ENCODE measurements around the gene RAB4A. TPM values are rescaled to one million over a fixed set of nuclear protein-coding genes. Genes with fewer than 3 reads are reported as not detected.

The RAB4A gene
- total and polyA plus RNA-seq, 9 of the 15 experiments (the other 6 are each of a cell fraction or from before 2014, with no cell fraction given), result 8.3 to 61.0 (median 26.7) TPM

DNA sequence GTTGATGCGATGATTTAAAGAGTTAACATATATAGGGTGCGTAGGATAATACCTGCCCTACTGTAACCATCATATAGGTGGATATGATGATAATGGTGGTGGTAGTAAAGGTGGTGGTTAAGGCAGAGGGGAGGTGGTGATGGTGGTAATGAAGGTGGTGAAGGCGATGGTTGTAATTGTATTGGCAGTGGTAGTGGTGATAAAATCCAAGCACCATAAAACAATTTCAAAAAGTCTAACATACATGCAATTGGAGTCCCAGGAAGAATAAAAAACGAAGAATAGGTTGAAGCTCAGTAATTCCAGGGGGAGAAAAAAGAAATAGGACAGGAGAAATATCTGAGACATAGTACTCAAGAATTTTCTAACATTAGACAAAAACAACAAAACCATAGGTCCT, 27.3 kb upstream of the RAB4A start (continued):
- no peak for TF ChIP-seq ETV6 (IDR thresholded peaks at IDR 0.05; ENCODE audit: borderline replicate concordance in 1 of 2, low read depth in 2 of 2, low read length in 1 of 2)
- TF ChIP-seq ETV6 (CRISPR knock-in tag; IDR thresholded peaks at IDR 0.05; ENCODE audit: borderline replicate concordance), result no peak
- no peak for TF ChIP-seq TARDBP (IDR thresholded peaks at IDR 0.05)
- TF ChIP-seq CBFB (CRISPR knock-in tag; IDR thresholded peaks at IDR 0.05), result no peak
- TF ChIP-seq, protein P1, sequence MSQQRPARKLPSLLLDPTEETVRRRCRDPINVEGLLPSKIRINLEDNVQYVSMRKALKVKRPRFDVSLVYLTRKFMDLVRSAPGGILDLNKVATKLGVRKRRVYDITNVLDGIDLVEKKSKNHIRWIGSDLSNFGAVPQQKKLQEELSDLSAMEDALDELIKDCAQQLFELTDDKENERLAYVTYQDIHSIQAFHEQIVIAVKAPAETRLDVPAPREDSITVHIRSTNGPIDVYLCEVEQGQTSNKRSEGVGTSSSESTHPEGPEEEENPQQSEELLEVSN (IDR thresholded peaks at IDR 0.05; ENCODE audit: borderline replicate concordance in 1 of 2, extremely low read depth in 1 of 2, insufficient read depth in 1 of 2, insufficient read length in 1 of 2, low read depth in 1 of 2, low read length in 1 of 2, poor library complexity in 1 of 2, severe bottlenecking in 1 of 2), result no peak
- no peak for TF ChIP-seq CBFA2T3 (IDR thresholded peaks at IDR 0.05)
- no peak for TF ChIP-seq TRIM28 (IDR thresholded peaks at IDR 0.05)

DNA sequence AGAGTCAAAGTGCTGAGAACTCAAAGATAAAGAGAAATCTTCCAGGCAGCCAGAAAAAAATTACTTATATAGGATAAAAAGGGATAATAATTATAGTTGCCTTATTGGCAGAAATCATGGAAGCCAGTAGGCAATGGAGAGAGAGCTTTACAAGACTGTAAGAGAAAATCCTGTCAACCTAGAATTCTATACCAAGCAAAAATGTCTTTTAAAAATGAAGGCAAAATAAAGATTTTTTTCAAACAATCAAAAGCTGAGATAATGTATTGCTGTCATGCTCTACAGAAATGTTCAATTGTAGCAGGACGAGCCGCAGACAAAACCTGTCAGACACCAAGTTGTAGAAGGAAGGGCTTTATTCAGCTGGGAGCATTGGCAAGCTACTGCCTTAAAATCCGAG, 26.8 kb upstream of the RAB4A start:
- ChIA-PET CTCF (ENCODE audit: low intra/inter-chr PET ratio) (no interaction called here), POLR2A (no interaction called here)
- H3K4me3 ChIP-seq, result no peak overlapping the region
- H4K20me1 ChIP-seq (replicated peaks; ENCODE audit: control insufficient read depth, insufficient read depth, low read length), result no peaks in the 10 kb centered on the region
- no peak overlapping the region for H3K9ac ChIP-seq (ENCODE audit: insufficient read depth in 1 of 2, low read depth in 2 of 2, low read length in 2 of 2)
- H3K9me3 ChIP-seq (replicated peaks; ENCODE audit: control insufficient read depth, insufficient read depth, low read depth, low read length), result no peaks in the 10 kb centered on the region
- no peak for FAIRE-seq
- in situ Hi-C loops (cut with MboI), result no loop called here
- H3K36me3 ChIP-seq (ENCODE audit: control insufficient read depth, insufficient read depth, low read length), result no peaks in the 10 kb centered on the region
- H3K79me2 ChIP-seq (ENCODE audit: control insufficient read depth, insufficient read depth, low read length), result no peaks in the 10 kb centered on the region
- H3K27me3 ChIP-seq (ENCODE audit: control insufficient read depth in 2 of 2, insufficient read depth in 2 of 2, low read length in 2 of 2), result peaks cover 8 to 17% of the 10 kb centered on the region in 2 experiments
- intact Hi-C loops (cut with micrococcal nuclease), result no loop called here
- no TSS peak for BruUV-seq (replicated peaks)
- ATAC-seq, result no peak
- no peak overlapping the region for H3K27ac ChIP-seq (ENCODE audit: extremely low read depth, low read depth, low read length)
- WGBS (ENCODE audit: insufficient coverage, low coverage, missing lambda C conversion rate), result 3% methylated on average over 3 of the region's 3 CpGs
- no peak for TF ChIP-seq SRF (CRISPR knock-in tag; IDR thresholded peaks at IDR 0.05)
- TF ChIP-seq GTF2F1 (IDR thresholded peaks at IDR 0.05; ENCODE audit: low read depth, low read length), result no peak
- no peak for TF ChIP-seq ESRRA (IDR thresholded peaks at IDR 0.05; ENCODE audit: borderline replicate concordance, low read depth)
- no peak for TF ChIP-seq BRCA1 (IDR thresholded peaks at IDR 0.05)
- TF ChIP-seq BRCA1 (CRISPR knock-in tag; IDR thresholded peaks at IDR 0.05), result no peak
- TF ChIP-seq, protein P2, sequence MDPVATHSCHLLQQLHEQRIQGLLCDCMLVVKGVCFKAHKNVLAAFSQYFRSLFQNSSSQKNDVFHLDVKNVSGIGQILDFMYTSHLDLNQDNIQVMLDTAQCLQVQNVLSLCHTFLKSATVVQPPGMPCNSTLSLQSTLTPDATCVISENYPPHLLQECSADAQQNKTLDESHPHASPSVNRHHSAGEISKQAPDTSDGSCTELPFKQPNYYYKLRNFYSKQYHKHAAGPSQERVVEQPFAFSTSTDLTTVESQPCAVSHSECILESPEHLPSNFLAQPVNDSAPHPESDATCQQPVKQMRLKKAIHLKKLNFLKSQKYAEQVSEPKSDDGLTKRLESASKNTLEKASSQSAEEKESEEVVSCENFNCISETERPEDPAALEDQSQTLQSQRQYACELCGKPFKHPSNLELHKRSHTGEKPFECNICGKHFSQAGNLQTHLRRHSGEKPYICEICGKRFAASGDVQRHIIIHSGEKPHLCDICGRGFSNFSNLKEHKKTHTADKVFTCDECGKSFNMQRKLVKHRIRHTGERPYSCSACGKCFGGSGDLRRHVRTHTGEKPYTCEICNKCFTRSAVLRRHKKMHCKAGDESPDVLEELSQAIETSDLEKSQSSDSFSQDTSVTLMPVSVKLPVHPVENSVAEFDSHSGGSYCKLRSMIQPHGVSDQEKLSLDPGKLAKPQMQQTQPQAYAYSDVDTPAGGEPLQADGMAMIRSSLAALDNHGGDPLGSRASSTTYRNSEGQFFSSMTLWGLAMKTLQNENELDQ (CRISPR knock-in tag; IDR thresholded peaks at IDR 0.05; ENCODE audit: borderline replicate concordance), result no peak
- TF ChIP-seq NCOA4 (IDR thresholded peaks at IDR 0.05; ENCODE audit: partially characterized antibody), result no peak
- no peak for TF ChIP-seq HNRNPLL (IDR thresholded peaks at IDR 0.05; ENCODE audit: low read depth, low read length, poor library complexity, severe bottlenecking)
- no peak for TF ChIP-seq TARDBP (IDR thresholded peaks at IDR 0.05)
- TF ChIP-seq BRF1 (IDR thresholded peaks at IDR 0.05; ENCODE audit: borderline replicate concordance, extremely low read depth, insufficient read length), result no peak
- TF ChIP-seq NFYB (IDR thresholded peaks at IDR 0.05; ENCODE audit: extremely low read depth, insufficient read length), result no peak
- no peak for TF ChIP-seq CEBPB (tag; IDR thresholded peaks at IDR 0.05)
- TF ChIP-seq TBL1XR1 (IDR thresholded peaks at IDR 0.05; ENCODE audit: low read length in 2 of 2), result no peak
- TF ChIP-seq ELF2 (CRISPR knock-in tag; IDR thresholded peaks at IDR 0.05), result no peak
- TF ChIP-seq ZNF436 (CRISPR knock-in tag; IDR thresholded peaks at IDR 0.05), result no peak
- no peaks in the 10 kb centered on the region for H3K4me1 ChIP-seq (replicated peaks in 1 of 2; ENCODE audit: control insufficient read depth in 2 of 2, insufficient read depth in 2 of 2, low read length in 2 of 2)
- H3K4me2 ChIP-seq (ENCODE audit: insufficient read depth, low read length), result no peak overlapping the region
- DNase-seq (ENCODE audit: extremely low read depth in 1 of 4, low spot score in 3 of 4), result no peak
- no peak overlapping the region for H2AFZ ChIP-seq (ENCODE audit: low read depth, low read length)
- H3K9me1 ChIP-seq (ENCODE audit: control insufficient read depth, insufficient read depth, low read length), result no peaks in the 10 kb centered on the region
